ENCODE measurements around the gene PIEZO1.

Gene PIEZO1

DNA sequence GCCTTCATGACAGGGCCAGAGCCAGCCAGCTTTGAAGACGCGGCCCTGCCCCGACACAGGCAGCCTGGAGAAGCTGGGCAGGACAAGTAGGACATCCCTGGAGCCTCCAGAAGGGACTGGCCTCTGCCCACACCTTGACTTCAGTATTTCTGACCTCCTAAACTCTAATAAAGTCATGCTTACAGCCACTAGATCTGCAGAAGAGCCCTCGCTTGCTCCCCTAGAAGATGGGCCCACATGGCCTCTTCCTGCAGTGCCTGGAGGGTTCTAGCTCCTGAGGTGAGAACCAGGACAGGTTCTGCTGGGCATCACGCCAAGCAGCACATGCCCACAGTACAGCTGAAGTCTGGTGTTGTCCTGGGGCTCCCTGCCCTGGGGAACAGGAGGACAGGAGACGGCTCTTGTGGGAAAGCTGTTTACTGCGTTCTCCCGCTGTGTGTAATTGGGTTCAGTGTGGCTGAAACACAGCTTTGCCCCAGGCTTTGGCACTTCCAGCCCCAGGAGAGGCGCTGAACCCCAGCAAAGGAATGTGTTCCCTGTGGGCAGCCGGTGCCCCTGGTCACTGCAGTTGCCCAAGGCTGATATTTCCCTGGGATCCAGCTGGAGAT lies 24.2 kb upstream of the PIEZO1 start:
- DNase-seq (ENCODE audit: low read depth): peak; percentile 61
- TF ChIP-seq MYC (IDR thresholded peaks at IDR 0.05; ENCODE audit: low read depth, low read length) (no peak), POLR2A (IDR thresholded peaks at IDR 0.05; ENCODE audit: extremely low read depth, insufficient read length) (peak; percentile 18)

DNA sequence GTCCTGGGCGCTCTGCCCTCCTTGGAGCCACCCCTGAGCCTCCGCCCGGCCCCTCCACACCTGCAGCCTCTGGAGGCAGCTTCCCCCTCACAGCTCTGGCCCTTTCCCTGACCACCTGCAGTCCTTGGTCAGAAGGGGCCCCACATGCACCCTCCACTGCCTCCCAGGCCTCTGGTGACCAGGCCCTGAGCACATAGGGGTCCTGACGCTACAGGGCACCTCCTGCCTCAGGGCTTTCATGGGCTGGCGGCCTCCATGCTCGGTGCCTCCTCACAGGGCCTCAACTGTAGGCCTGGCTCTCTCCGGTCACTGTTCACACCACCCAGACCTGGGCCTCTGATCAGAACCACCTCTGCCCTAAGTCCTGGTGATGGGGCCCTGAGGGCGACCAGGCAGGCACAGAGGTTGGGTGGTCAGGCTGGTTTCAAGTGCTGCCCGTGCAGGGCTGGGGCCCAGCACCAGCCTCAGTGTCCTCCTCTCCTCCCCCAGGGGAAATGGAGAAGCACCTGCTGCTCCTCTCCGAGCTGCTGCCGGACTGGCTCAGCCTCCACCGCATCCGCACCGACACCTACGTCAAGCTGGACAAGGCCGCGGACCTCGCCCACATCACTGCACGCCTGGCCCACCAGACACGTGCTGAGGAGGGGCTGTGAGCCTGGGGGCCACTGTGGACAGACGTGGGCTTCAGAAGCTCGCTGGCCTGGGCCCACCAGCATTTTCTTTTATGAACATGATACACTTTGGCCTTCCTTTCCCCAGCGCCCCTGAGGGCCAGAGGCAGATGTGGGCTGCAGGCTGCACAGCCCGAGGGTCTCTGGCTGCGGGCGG lies 22.8 kb upstream of the PIEZO1 start:
- TF ChIP-seq MYC (IDR thresholded peaks at IDR 0.05; ENCODE audit: low read depth, low read length) (no peak), POLR2A (IDR thresholded peaks at IDR 0.05; ENCODE audit: extremely low read depth, insufficient read length) (no peak)
- TF ChIP-seq, protein P1, sequence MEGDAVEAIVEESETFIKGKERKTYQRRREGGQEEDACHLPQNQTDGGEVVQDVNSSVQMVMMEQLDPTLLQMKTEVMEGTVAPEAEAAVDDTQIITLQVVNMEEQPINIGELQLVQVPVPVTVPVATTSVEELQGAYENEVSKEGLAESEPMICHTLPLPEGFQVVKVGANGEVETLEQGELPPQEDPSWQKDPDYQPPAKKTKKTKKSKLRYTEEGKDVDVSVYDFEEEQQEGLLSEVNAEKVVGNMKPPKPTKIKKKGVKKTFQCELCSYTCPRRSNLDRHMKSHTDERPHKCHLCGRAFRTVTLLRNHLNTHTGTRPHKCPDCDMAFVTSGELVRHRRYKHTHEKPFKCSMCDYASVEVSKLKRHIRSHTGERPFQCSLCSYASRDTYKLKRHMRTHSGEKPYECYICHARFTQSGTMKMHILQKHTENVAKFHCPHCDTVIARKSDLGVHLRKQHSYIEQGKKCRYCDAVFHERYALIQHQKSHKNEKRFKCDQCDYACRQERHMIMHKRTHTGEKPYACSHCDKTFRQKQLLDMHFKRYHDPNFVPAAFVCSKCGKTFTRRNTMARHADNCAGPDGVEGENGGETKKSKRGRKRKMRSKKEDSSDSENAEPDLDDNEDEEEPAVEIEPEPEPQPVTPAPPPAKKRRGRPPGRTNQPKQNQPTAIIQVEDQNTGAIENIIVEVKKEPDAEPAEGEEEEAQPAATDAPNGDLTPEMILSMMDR (IDR thresholded peaks at IDR 0.05; ENCODE audit: low read depth, low read length): no peak
- TF ChIP-seq, protein P2, sequence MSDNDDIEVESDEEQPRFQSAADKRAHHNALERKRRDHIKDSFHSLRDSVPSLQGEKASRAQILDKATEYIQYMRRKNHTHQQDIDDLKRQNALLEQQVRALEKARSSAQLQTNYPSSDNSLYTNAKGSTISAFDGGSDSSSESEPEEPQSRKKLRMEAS (IDR thresholded peaks at IDR 0.05; ENCODE audit: low read depth, low read length): no peak
- H3K4me3 ChIP-seq (ENCODE audit: low read depth, low read length): no peak overlapping the region

More for the DNA sequence above, 24.2 kb upstream of the PIEZO1 start:
- H3K4me3 ChIP-seq (ENCODE audit: low read depth, low read length): peak overlapping the region; percentile 86

DNA sequence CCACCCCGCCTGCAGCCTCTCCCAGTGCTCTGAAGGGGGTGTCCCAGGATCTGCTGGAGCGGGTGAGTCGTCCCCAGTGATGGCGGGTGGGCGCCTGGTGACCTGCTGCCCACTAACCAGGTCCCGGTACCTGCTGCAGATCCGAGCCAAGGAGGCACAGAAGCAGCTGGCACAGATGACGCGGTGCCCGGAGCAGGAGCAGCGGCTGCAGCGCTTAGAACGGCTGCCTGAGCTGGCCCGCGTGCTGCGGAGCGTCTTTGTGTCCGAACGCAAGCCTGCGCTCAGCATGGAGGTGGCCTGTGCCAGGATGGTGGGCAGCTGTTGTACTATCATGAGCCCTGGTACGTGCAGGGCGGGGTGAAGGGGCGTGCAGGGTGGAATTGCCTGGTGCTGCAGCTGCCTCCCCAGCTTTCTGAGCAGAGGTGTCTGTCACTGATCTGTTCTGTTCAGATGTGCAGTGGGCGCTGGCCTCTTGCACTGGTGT lies 22.2 kb upstream of the PIEZO1 start:
- TF ChIP-seq MYC (IDR thresholded peaks at IDR 0.05; ENCODE audit: low read depth, low read length): no peak
- TF ChIP-seq, protein P2 (IDR thresholded peaks at IDR 0.05; ENCODE audit: low read depth, low read length): no peak
- TF ChIP-seq POLR2A (IDR thresholded peaks at IDR 0.05; ENCODE audit: extremely low read depth, insufficient read length): peak; percentile 12
- TF ChIP-seq, protein P1 (IDR thresholded peaks at IDR 0.05; ENCODE audit: low read depth, low read length): no peak
- DNase-seq (ENCODE audit: low read depth): peak; percentile 50
- H3K4me3 ChIP-seq (ENCODE audit: low read depth, low read length): no peak overlapping the region

More for the DNA sequence above, 22.8 kb upstream of the PIEZO1 start:
- peak; percentile 55 for DNase-seq (ENCODE audit: low read depth)

GRCh38 chr16:88806491-88807111 lies 21.6 kb upstream of the PIEZO1 start:
- peak; percentile 45 for DNase-seq (ENCODE audit: low read depth)
- TF ChIP-seq, protein P1 (IDR thresholded peaks at IDR 0.05; ENCODE audit: low read depth, low read length): no peak
- TF ChIP-seq, protein P2 (IDR thresholded peaks at IDR 0.05; ENCODE audit: low read depth, low read length): no peak
- TF ChIP-seq POLR2A (IDR thresholded peaks at IDR 0.05; ENCODE audit: extremely low read depth, insufficient read length): no peak
- no peak for TF ChIP-seq MYC (IDR thresholded peaks at IDR 0.05; ENCODE audit: low read depth, low read length)
- no peak overlapping the region for H3K4me3 ChIP-seq (ENCODE audit: low read depth, low read length)

DNA sequence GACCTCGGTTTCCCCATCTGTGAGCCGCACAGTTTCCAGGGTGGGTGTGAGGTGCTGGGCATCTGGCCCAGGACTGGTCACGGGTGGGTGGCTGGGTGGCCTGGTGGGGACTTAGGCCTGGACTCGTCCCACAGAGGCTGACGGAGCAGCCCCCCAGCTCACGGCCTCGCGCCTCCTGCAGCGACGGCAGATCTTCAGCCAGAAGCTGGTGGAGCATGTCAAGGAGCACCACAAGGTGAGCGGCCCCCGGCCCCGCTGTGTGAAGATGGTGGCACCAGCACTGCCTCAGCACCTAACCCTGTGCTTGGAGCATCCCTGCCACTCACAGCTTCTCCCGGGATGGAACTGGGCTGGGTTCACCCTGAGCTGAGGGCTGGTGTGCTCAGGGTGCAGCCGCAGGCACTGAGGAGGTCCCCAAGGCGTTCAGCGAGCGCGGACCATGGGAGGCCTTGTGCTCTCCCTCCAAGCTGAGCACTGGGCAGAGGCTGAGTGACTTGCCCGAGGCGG lies 20.9 kb upstream of the PIEZO1 start:
- DNase-seq (ENCODE audit: low read depth): no peak
- TF ChIP-seq, protein P2 (IDR thresholded peaks at IDR 0.05; ENCODE audit: low read depth, low read length): no peak
- TF ChIP-seq MYC (IDR thresholded peaks at IDR 0.05; ENCODE audit: low read depth, low read length): no peak
- peak overlapping the region; percentile 96 for H3K4me3 ChIP-seq (ENCODE audit: low read depth, low read length)

DNA sequence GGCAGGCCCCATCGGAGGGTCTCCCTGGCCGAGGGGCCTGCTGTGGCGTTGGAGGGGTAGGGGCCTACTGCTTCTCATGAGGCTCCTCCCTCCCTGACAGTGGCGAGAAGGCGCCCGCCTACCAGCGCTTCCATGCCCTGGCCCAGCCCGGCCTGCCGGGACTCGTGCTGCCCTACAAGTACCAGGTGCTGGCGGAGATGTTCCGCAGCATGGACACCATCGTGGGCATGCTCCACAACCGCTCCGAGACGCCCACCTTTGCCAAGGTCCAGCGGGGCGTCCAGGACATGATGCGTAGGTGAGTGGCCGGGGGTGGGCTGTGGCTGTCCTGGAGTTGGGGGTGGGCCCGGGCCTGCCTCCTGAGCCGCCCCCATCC lies 20.3 kb upstream of the PIEZO1 start:
- TF ChIP-seq, protein P1 (IDR thresholded peaks at IDR 0.05; ENCODE audit: low read depth, low read length): no peak
- TF ChIP-seq MYC (IDR thresholded peaks at IDR 0.05; ENCODE audit: low read depth, low read length): no peak
- TF ChIP-seq, protein P2 (IDR thresholded peaks at IDR 0.05; ENCODE audit: low read depth, low read length): no peak
- peak; percentile 29 for DNase-seq (ENCODE audit: low read depth)
- H3K4me3 ChIP-seq (ENCODE audit: low read depth, low read length): peak overlapping the region; percentile 96
